ENCODE results near the gene REXO5. TPM values are rescaled to one million over a fixed set of nuclear protein-coding genes. Genes with fewer than 3 reads are reported as not detected.
A peak's percentile ranks its signal among the peaks of the same experiment; 100 is the strongest.

Gene REXO5, protein sequence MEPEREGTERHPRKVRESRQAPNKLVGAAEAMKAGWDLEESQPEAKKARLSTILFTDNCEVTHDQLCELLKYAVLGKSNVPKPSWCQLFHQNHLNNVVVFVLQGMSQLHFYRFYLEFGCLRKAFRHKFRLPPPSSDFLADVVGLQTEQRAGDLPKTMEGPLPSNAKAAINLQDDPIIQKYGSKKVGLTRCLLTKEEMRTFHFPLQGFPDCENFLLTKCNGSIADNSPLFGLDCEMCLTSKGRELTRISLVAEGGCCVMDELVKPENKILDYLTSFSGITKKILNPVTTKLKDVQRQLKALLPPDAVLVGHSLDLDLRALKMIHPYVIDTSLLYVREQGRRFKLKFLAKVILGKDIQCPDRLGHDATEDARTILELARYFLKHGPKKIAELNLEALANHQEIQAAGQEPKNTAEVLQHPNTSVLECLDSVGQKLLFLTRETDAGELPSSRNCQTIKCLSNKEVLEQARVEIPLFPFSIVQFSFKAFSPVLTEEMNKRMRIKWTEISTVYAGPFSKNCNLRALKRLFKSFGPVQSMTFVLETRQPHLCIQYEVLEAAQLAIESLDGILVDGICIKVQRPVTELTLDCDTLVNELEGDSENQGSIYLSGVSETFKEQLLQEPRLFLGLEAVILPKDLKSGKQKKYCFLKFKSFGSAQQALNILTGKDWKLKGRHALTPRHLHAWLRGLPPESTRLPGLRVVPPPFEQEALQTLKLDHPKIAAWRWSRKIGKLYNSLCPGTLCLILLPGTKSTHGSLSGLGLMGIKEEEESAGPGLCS
- 10 to 100 TPM in 3 of 5 donors, 1 to 10 TPM in 2; 5.5 to 31.7 (median 18.0) TPM for total RNA-seq
- polyA plus RNA-seq, result 1 to 10 TPM; 4.7 to 7.3 (median 7.2) TPM
- long read RNA-seq, donor 1, result 0 reads
- long read RNA-seq, donor 2, result 0 reads
- long read RNA-seq, donor 3, result 0 reads
- long read RNA-seq, donor 4, result 0 reads
- long read RNA-seq, donor 5, result 0 reads
- long read RNA-seq, donor 6, partial matches to known transcripts, result 0 of 1 reads
- long read RNA-seq, donor 6, other reads (novel, unspliced or antisense), result 0 of 1 reads
- long read RNA-seq, donor 7, result 0 reads
- long read RNA-seq, donor 8, result 0 reads
- long read RNA-seq, donor 9, result 0 reads
- long read RNA-seq, donor 10, result 0 reads

DNA sequence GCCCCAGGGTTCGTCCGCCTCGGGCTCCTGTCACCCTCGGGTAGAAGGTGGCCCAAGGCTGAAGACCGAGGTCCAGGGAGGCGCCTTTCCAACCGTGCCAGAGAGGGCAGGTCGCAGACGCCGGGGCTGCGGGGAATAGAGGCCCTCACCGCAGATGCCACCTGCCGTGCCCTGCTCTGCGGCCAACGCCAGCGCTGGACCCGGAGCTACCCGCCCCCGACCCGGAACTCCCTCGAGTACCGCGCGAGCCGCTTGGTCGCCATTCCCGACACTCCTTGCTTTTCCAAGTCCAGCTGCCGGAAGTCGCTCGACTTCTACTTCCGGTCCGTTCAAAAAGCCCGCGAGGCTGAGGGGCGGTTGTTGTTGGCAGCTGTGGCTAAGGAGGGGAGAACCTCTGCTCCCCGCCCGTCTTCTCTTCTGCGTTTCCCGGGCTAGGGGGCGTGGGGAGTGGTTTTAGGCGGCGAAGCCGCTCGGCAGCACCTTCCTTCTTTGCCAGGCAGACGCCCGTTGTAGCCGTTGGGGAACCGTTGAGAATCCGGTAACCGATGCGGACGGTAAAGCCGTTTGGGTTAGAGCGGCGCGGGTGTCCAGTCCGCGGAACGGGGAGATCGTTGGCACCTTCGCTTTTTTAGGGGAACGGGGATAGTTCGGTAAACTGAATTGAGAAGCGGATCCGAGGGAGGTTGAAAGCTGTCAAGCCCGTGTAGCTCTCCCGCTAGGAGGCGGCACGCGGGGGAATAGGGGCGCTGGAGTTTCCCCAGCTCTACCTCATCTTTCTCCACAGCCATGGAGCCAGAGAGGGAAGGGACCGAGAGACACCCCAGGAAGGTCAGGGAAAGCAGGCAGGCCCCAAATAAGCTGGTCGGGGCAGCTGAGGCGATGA lies at the start of gene REXO5, which contains the start of gene ERI2:
REXO5 (plus strand) TSS at position 360 of the 883 bp plus-strand sequence; CDS start at position 787, 427 bp downstream.
ERI2 (minus strand) TSS at position 305 of the 883 bp plus-strand sequence; CDS start at position 263, 42 bp downstream.
- peak within 1 kb of the TSS; percentile 85 to 98 (median 96) for H3K27ac ChIP-seq
- intact Hi-C loops (cut with DNase I; ENCODE audit: low total_unique reads), result no loop called here
- H3K4me3 ChIP-seq, result peak within 1 kb of the TSS; percentile 68 to 85 (median 78)
- DNase-seq, result peak; percentile 93 to 98
- peaks cover 8 to 45% (median 33%) of the 10 kb centered on the region in 4 donors for H3K4me1 ChIP-seq
- H3K9me3 ChIP-seq, result no peaks in the 10 kb centered on the region
- H3K27me3 ChIP-seq, result no peaks in the 10 kb centered on the region
- WGBS, 5 donors, result 0 to 1% (median 0%) methylated on average over 60 to 74 of the region's 74 CpGs
- peak in 1 of 4 donors; percentile 41 for TF ChIP-seq POLR2A (IDR thresholded peaks at IDR 0.05)
- TF ChIP-seq, protein P1, sequence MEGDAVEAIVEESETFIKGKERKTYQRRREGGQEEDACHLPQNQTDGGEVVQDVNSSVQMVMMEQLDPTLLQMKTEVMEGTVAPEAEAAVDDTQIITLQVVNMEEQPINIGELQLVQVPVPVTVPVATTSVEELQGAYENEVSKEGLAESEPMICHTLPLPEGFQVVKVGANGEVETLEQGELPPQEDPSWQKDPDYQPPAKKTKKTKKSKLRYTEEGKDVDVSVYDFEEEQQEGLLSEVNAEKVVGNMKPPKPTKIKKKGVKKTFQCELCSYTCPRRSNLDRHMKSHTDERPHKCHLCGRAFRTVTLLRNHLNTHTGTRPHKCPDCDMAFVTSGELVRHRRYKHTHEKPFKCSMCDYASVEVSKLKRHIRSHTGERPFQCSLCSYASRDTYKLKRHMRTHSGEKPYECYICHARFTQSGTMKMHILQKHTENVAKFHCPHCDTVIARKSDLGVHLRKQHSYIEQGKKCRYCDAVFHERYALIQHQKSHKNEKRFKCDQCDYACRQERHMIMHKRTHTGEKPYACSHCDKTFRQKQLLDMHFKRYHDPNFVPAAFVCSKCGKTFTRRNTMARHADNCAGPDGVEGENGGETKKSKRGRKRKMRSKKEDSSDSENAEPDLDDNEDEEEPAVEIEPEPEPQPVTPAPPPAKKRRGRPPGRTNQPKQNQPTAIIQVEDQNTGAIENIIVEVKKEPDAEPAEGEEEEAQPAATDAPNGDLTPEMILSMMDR (IDR thresholded peaks at IDR 0.05), result peak in 1 of 7 experiments; percentile 22
- no peak for TF ChIP-seq EP300 (IDR thresholded peaks at IDR 0.05)
- peak in 2 of 3 donors; percentile 73 to 84 for TF ChIP-seq POLR2AphosphoS5 (IDR thresholded peaks at IDR 0.05)
- peaks cover 0 to 11% (median 9%) of the 10 kb centered on the region in 4 donors for H3K36me3 ChIP-seq

DNA sequence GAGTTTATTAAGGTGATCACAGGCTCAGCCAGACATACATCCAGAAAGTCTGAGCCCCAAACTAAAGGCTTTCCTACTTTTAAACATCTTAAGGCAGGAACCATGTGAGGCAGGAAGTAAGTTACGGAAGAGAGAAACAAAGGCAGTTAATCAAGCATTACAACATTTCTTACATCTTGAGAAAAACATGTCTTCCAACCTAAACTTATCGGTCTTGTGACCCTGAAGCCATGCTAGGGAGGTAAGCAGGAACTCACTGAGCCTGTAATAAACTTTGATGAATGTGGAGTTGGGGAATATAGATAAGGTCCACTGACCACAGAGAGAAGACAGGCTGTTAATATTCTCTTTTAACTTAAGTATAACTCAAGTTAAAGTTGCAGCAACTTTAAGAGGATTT lies 46.0 kb upstream of the REXO5 start:
- H3K4me1 ChIP-seq, result peaks cover 5 to 27% (median 14%) of the 10 kb centered on the region in 4 donors
- DNase-seq, result no peak
- WGBS, 5 donors, result 68 to 84% (median 77%) methylated on average over 2 of the region's 2 CpGs
- H3K27me3 ChIP-seq, result no peaks in the 10 kb centered on the region
- H3K27ac ChIP-seq, result no peak overlapping the region
- no peaks in the 10 kb centered on the region for H3K9me3 ChIP-seq
- intact Hi-C loops (cut with DNase I; ENCODE audit: low total_unique reads), result no loop called here
- H3K4me3 ChIP-seq, result no peak overlapping the region
- no peaks in the 10 kb centered on the region for H3K36me3 ChIP-seq
- TF ChIP-seq EP300 (IDR thresholded peaks at IDR 0.05), result no peak
- TF ChIP-seq, protein P1 (IDR thresholded peaks at IDR 0.05), result no peak
- TF ChIP-seq POLR2AphosphoS5 (IDR thresholded peaks at IDR 0.05), result no peak
- no peak for TF ChIP-seq POLR2A (IDR thresholded peaks at IDR 0.05)

DNA sequence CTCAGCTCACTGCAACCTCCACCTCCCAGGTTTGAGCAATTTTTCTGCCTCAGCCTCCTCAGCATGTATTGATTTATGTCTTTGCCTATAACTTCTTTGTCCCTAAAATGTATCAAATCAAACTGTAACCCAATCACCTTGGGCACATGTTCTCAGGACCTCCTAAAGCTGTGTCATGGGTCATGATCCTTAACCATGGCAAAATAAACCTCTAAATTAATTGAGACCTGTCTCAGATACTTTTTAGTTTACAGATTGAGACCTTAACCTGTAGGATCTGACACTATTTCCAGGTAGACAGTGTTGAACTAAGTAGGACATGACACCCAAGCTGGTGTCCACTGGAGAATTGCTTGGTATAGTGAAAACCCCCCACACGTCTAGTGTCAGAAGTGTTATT lies 45.2 kb upstream of the REXO5 start:
- H3K4me3 ChIP-seq, result no peak overlapping the region
- peaks cover 5 to 32% (median 14%) of the 10 kb centered on the region in 4 donors for H3K4me1 ChIP-seq
- WGBS, 5 donors, result 78 to 92% (median 88%) methylated on average over 1 of the region's 1 CpG
- TF ChIP-seq POLR2AphosphoS5 (IDR thresholded peaks at IDR 0.05) (no peak), EP300 (IDR thresholded peaks at IDR 0.05) (no peak), POLR2A (IDR thresholded peaks at IDR 0.05) (no peak)
- TF ChIP-seq, protein P1 (IDR thresholded peaks at IDR 0.05), result no peak
- H3K27ac ChIP-seq, result no peak overlapping the region
- DNase-seq, result no peak
- H3K9me3 ChIP-seq, result no peaks in the 10 kb centered on the region
- no peaks in the 10 kb centered on the region for H3K36me3 ChIP-seq
- intact Hi-C loops (cut with DNase I; ENCODE audit: low total_unique reads), result no loop called here
- no peaks in the 10 kb centered on the region for H3K27me3 ChIP-seq

Data from stomach (tissue), 19 donors.